MM.1S (cell line): ENCODE data around the gene FAM107A.

ENCODE experiments used
- DNase-seq: peaks from one replicate; pipeline ENCODE4 v3.0.0-alpha.2; 2015
- H2AFZ ChIP-seq: fragments of 300-600 bp; sonication (generic); 2 replicates; pipeline ENCODE4 v1.6.0; 2016; ENCODE audit warnings: antibody characterized with exemption, low read length
- H3F3A ChIP-seq: fragments of 300-600 bp; sonication (generic); 2 replicates; pipeline ENCODE4 v1.6.1; 2016; ENCODE audit warnings: mild to moderate bottlenecking, antibody characterized with exemption, low read length, moderate library complexity, mixed read lengths; ENCODE audit not compliant: insufficient read depth
- H3K27ac ChIP-seq: fragments of 300-600 bp; sonication (generic); 2 replicates; pipeline ENCODE4 v1.5.1; 2016; ENCODE audit warnings: mild to moderate bottlenecking, low read length
- H3K27me3 ChIP-seq: fragments of 300-600 bp; sonication (generic); replicated peaks from 2 replicates; pipeline ENCODE4 v1.6.0; 2016; ENCODE audit warnings: low read length; ENCODE audit not compliant: insufficient read depth
- H3K36me3 ChIP-seq: fragments of 300-600 bp; sonication (generic); replicated peaks from 2 replicates; pipeline ENCODE4 v1.6.1; 2016; ENCODE audit warnings: mild to moderate bottlenecking, low read length, mixed read lengths; ENCODE audit not compliant: insufficient read depth
- H3K4me1 ChIP-seq: fragments of 300-600 bp; sonication (generic); 2 replicates; pipeline ENCODE4 v1.6.1; 2016; ENCODE audit warnings: low read length, mixed read lengths
- H3K4me2 ChIP-seq: fragments of 300-600 bp; sonication (generic); 2 replicates; pipeline ENCODE4 v1.6.0; 2016; ENCODE audit warnings: low read depth, low read length
- H3K4me3 ChIP-seq: fragments of 300-600 bp; sonication (generic); 2 replicates; pipeline ENCODE4 v1.5.1; 2016; ENCODE audit warnings: low read length, mixed read lengths
- H3K79me2 ChIP-seq: fragments of 300-600 bp; sonication (generic); 2 replicates; pipeline ENCODE4 v1.6.1; 2016; ENCODE audit warnings: mixed run types, low read length, mixed read lengths
- H3K9ac ChIP-seq: fragments of 300-600 bp; sonication (generic); 2 replicates; pipeline ENCODE4 v1.6.1; 2016; ENCODE audit warnings: low read length, mixed read lengths
- H3K9me2 ChIP-seq: fragments of 300-600 bp; sonication (generic); replicated peaks from 2 replicates; pipeline ENCODE4 v1.6.1; 2016; ENCODE audit warnings: mild to moderate bottlenecking, low read length, mixed read lengths; ENCODE audit not compliant: insufficient read depth
- H3K9me3 ChIP-seq: fragments of 300-600 bp; sonication (generic); replicated peaks from 2 replicates; pipeline ENCODE4 v1.6.1; 2016; ENCODE audit warnings: mild to moderate bottlenecking, low read length, mixed read lengths; ENCODE audit not compliant: insufficient read depth
- H4K20me1 ChIP-seq: fragments of 300-600 bp; sonication (generic); 2 replicates; pipeline ENCODE4 v1.6.1; 2016; ENCODE audit warnings: mild to moderate bottlenecking, low read length, moderate library complexity, mixed read lengths; ENCODE audit not compliant: insufficient read depth
- CTCF ChIP-seq: fragments of 300-600 bp; sonication (generic); IDR thresholded peaks from 2 replicates; pipeline ENCODE4 v1.5.1; 2016; ENCODE audit warnings: antibody characterized with exemption, low read length, mixed read lengths
- EZH2 ChIP-seq: fragments of 300-600 bp; sonication (generic); optimal IDR thresholded peaks from 2 replicates; pipeline ENCODE3; 2017; ENCODE audit warnings: low read depth, mild to moderate bottlenecking, antibody characterized with exemption, low read length, mixed read lengths
- EZH2phosphoT487 ChIP-seq: fragments of 300-600 bp; sonication (generic); IDR thresholded peaks from 2 replicates; pipeline ENCODE4 v1.6.1; 2018; ENCODE audit warnings: antibody characterized with exemption, low read length

The FAM107A gene

DNA sequence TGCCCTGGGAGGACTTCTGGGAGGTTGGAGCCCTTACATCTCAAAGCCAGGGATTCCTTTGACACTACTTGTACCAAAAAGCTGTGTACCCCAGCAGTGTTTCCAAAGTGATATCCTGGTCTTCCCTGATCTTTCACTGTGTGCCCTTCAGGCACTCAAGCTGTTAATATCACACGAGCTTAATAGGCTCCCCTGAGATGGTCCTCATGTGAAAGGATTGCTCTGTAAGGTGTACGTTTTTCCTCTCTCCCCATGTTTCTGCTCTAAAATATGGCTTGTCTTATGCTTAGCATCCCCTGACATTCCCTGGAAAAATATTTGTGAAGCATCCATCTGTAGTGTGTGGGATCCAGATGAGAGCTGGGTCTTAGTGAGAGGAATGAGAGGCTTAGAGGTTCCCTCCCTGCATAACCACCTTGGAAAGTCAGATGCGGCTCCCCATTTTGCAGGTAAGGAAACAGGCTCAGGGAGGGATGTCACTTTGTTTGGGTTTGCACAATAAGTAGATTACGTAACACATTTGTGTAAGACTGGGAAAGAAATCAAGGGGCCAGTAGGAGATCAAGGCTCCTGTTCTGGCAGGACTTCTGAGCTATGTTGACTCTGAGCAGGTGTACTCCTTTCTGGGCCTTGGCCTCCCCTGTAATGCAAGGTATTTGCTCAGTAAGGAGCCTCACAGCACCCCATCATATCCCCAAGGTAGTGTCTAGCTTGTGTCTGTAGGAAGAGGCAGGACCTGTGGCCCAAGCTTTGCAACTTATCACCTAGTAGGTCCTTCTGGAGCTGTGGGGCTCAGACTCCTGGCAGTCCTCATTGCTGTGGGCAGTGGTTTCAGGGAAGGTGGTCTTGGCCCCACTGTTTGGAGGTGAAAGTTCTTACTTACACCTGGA, 39.5 kb downstream of the FAM107A start:
- H3K9ac ChIP-seq: no peak overlapping the region
- H4K20me1 ChIP-seq: no peaks in the 10 kb centered on the region
- H3K4me1 ChIP-seq: no peaks in the 10 kb centered on the region

GRCh38 chr3:58536501-58537411, 40.4 kb downstream of the FAM107A start, which contains the start of gene ACOX2:
TSS of gene ACOX2 (minus strand) at chr3:58537190. CDS start at chr3:58535106, 2,084 bp downstream.
- Histone ChIP-seq H3K27ac (no peak within 1 kb of the TSS), H3K4me3 (no peak within 1 kb of the TSS), H3K4me1 (no peaks in the 10 kb centered on the region), H3K79me2 (no peaks in the 10 kb centered on the region), H2AFZ (no peak within 1 kb of the TSS), H3F3A (no peaks in the 10 kb centered on the region), H3K36me3 (no peaks in the 10 kb centered on the region), H3K4me2 (no peak within 1 kb of the TSS), H3K9me2 (no peaks in the 10 kb centered on the region), H3K27me3 (no peaks in the 10 kb centered on the region), H3K9me3 (no peaks in the 10 kb centered on the region), H4K20me1 (no peaks in the 10 kb centered on the region), H3K9ac (no peak within 1 kb of the TSS)
- no peak for DNase-seq
- TF ChIP-seq CTCF: no peak
- TF ChIP-seq EZH2: no peak
- no peak for TF ChIP-seq EZH2phosphoT487

More for the DNA sequence above, 39.5 kb downstream of the FAM107A start:
- H3K27me3 ChIP-seq: no peaks in the 10 kb centered on the region
- no peaks in the 10 kb centered on the region for H3K79me2 ChIP-seq
- H3K4me3 ChIP-seq: no peak overlapping the region
- H3F3A ChIP-seq: no peaks in the 10 kb centered on the region
- no peak for DNase-seq
- TF ChIP-seq CTCF (no peak), EZH2 (no peak), EZH2phosphoT487 (no peak)
- no peak overlapping the region for H3K4me2 ChIP-seq
- H3K36me3 ChIP-seq: no peaks in the 10 kb centered on the region
- no peaks in the 10 kb centered on the region for H3K9me3 ChIP-seq
- H2AFZ ChIP-seq: no peak overlapping the region
- H3K27ac ChIP-seq: no peak overlapping the region
- no peaks in the 10 kb centered on the region for H3K9me2 ChIP-seq

DNA sequence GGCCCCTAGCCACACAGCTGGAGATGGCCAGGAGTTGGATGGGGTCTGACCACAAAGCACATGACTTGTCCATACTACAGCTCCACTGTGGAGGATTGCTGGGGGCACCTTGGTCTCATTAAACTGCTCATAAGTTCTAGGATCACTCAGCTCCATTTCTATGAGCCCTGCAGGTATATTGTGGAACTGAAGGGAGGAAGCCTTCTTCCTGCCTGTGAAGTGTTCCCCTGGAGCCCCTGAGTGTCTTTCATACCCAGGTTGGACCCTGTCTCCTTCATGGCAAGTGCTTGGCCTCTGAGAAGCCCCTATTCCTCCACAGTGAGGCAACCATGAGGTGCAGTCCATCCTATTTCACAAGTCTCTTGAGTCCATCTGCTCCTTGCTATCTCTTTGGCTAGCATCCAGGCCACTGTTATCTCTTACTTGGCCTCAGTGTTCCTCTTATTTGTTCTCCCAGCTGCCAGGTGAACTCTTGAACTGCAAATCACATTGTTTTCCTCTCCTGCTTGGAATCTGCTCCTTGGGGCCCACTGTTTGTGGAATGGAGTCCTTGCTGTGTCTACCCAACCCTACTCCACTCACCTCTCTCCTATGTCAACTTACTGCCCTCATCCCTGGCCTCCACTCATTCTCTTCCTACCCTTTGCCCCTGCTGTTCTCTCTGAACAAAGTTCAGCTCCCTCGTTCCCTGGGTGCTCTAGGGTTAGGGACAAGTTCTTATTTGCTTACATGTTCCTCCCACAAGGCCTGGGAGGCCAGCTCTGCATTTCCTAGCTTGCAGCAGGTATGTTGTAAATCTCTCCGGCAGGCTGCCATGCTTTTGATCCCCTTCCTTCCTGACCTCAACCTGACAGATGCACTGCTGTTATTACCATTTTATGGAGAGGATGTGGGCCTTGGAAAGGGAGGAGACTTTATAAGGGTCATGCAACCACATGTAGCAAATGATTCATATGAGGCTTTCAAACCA, 41.4 kb downstream of the FAM107A start:
- Histone ChIP-seq H3F3A (no peaks in the 10 kb centered on the region), H3K9me3 (no peaks in the 10 kb centered on the region), H3K36me3 (no peaks in the 10 kb centered on the region), H2AFZ (no peak overlapping the region), H3K79me2 (no peaks in the 10 kb centered on the region), H3K27me3 (no peaks in the 10 kb centered on the region), H3K4me1 (no peaks in the 10 kb centered on the region), H3K4me2 (no peak overlapping the region), H3K27ac (no peak overlapping the region), H4K20me1 (no peaks in the 10 kb centered on the region), H3K4me3 (no peak overlapping the region), H3K9me2 (no peaks in the 10 kb centered on the region), H3K9ac (no peak overlapping the region)
- no peak for DNase-seq
- TF ChIP-seq EZH2phosphoT487 (no peak), CTCF (no peak), EZH2 (no peak)
